Central memory CD4-positive, alpha-beta T cell (primary cell): ENCODE data around the gene SPATA18.

Experiments used
- DNase-seq: peaks from one replicate; pipeline ENCODE4 v3.0.0; 2022
- total RNA-seq, 3 experiments: gene quantifications; one replicate each; lab custom pipeline; 2026; lab: John Stamatoyannopoulos, UW

SPATA18 gene
- total RNA-seq = 0 to 0.16 (median 0) reads per million in 3 experiments

GRCh38 chr4:52051213-52051614 is at the start of gene SPATA18:
TSS of gene SPATA18 (plus strand) at chr4:52051304. CDS start at chr4:52051705, 401 bp downstream.
- no peak for DNase-seq

- no peak for DNase-seq
These were observed 49.5 kb upstream of the SPATA18 start for GRCh38 chr4:52001616-52002015.

- DNase-seq = no peak
These were observed 46.7 kb upstream of the SPATA18 start for GRCh38 chr4:52004414-52004813.

GRCh38 chr4:52005604-52006273 is 45.4 kb upstream of the SPATA18 start:
- no peak for DNase-seq

- DNase-seq = no peak
These were observed 44.2 kb upstream of the SPATA18 start for GRCh38 chr4:52006887-52007286.

- no peak for DNase-seq
These were observed 40.1 kb upstream of the SPATA18 start for GRCh38 chr4:52010986-52011385.

- no peak for DNase-seq
These were observed 38.5 kb upstream of the SPATA18 start for GRCh38 chr4:52012651-52013050.

- no peak for DNase-seq
These were observed 36.2 kb upstream of the SPATA18 start for GRCh38 chr4:52014903-52015302.

GRCh38 chr4:52015366-52015765 is 35.7 kb upstream of the SPATA18 start:
- DNase-seq = no peak

- no peak for DNase-seq
These were observed 34.1 kb upstream of the SPATA18 start for GRCh38 chr4:52016981-52017380.

- no peak for DNase-seq
These were observed 33.3 kb upstream of the SPATA18 start for GRCh38 chr4:52017814-52018213.

GRCh38 chr4:52019936-52020657 is 31.0 kb upstream of the SPATA18 start, which contains the start of gene LRRC66:
TSS of gene LRRC66 (minus strand) at chr4:52020363. CDS start at chr4:52017613, 2,750 bp downstream.
- DNase-seq = no peak

- no peak for DNase-seq
These were observed 22.1 kb upstream of the SPATA18 start for GRCh38 chr4:52028970-52029369.

- DNase-seq = no peak
These were observed 19.1 kb upstream of the SPATA18 start for GRCh38 chr4:52032005-52032404.

- no peak for DNase-seq
These were observed 15.9 kb upstream of the SPATA18 start for GRCh38 chr4:52035190-52035589.

- DNase-seq = no peak
These were observed 14.1 kb upstream of the SPATA18 start for GRCh38 chr4:52036886-52037530.

- no peak for DNase-seq
These were observed 13.4 kb upstream of the SPATA18 start for GRCh38 chr4:52037689-52038102.

GRCh38 chr4:52038103-52038912 is 12.8 kb upstream of the SPATA18 start, which contains the start of gene SGCB:
TSS of gene SGCB (minus strand) at chr4:52038299. CDS start at chr4:52038259, 40 bp downstream.
- peak; percentile 71 for DNase-seq

GRCh38 chr4:52045028-52045427 is 6.1 kb upstream of the SPATA18 start:
- DNase-seq = no peak

- no peak for DNase-seq
These were observed 1.8 kb upstream of the SPATA18 start for GRCh38 chr4:52049266-52049665.

- DNase-seq = no peak
These were observed 741 bp downstream of the SPATA18 start for GRCh38 chr4:52051615-52052474.

- DNase-seq = no peak
These were observed 1.3 kb downstream of the SPATA18 start for GRCh38 chr4:52052475-52052780.
